Head of caudate nucleus (tissue), 42 donors: ENCODE measurements around the gene NIN.
"Not testable (repeated sequence)": the region's sequence is repeated elsewhere in the genome, so short reads cannot be mapped to it uniquely, and the experiment has no call there.

Experiments
- DNase-seq, 42 donors: peaks; one replicate each; pipeline versions ENCODE4 v3.0.0 to v3.0.0-alpha.2; 2020 to 2021; ENCODE audit warnings: mixed read lengths in 7 of 42
- intact Hi-C: fragments of 100-400 bp; cut with DNase I; formaldehyde crosslinking; loops from one replicate; pipeline ENCODE4 v1.15.0; 2022

Gene NIN

GRCh38 chr14:50823051-50823761 lies 7.8 kb downstream of the NIN start:
- intact Hi-C loops = no loop called here

GRCh38 chr14:50822501-50823042 lies 8.4 kb downstream of the NIN start:
- peak in 2 of 42 donors; percentile 18 to 64 for DNase-seq
- intact Hi-C loops = no loop called here

More at GRCh38 chr14:50823051-50823761, 7.8 kb downstream of the NIN start:
- no peak for DNase-seq

- no peak for DNase-seq
- intact Hi-C loops = no loop called here
Observed at GRCh38 chr14:50821510-50822464, 9.2 kb downstream of the NIN start.

GRCh38 chr14:50820786-50821509 lies 10.0 kb downstream of the NIN start:
- DNase-seq = no peak
- intact Hi-C loops = no loop called here

GRCh38 chr14:50819303-50819702 lies 11.7 kb downstream of the NIN start:
- intact Hi-C loops = not testable (repeated sequence)

GRCh38 chr14:50816395-50817047 lies 14.4 kb downstream of the NIN start:
- DNase-seq = no peak

More at GRCh38 chr14:50819303-50819702, 11.7 kb downstream of the NIN start:
- not testable (repeated sequence) for DNase-seq

GRCh38 chr14:50815526-50815925 lies 15.4 kb downstream of the NIN start:
- intact Hi-C loops, DNase-seq: not testable (repeated sequence)

More at GRCh38 chr14:50816395-50817047, 14.4 kb downstream of the NIN start:
- intact Hi-C loops = no loop called here

- DNase-seq, intact Hi-C loops: not testable (repeated sequence)
Observed at GRCh38 chr14:50815058-50815457, 15.9 kb downstream of the NIN start.

GRCh38 chr14:50814161-50814560 lies 16.8 kb downstream of the NIN start:
- intact Hi-C loops = no loop called here
- DNase-seq = no peak

- DNase-seq = no peak
- intact Hi-C loops = no loop called here
Observed at GRCh38 chr14:50813544-50813863, 17.5 kb downstream of the NIN start.

- no peak for DNase-seq
- intact Hi-C loops = no loop called here
Observed at GRCh38 chr14:50812856-50813543, 18.0 kb downstream of the NIN start.

- intact Hi-C loops = no loop called here
- DNase-seq = no peak
Observed at GRCh38 chr14:50812180-50812579, 18.8 kb downstream of the NIN start.

- intact Hi-C loops = no loop called here
- no peak for DNase-seq
Observed at GRCh38 chr14:50808053-50808452, 22.9 kb downstream of the NIN start.

GRCh38 chr14:50806241-50806933 lies 24.6 kb downstream of the NIN start:
- DNase-seq = no peak
- intact Hi-C loops = no loop called here

- DNase-seq = no peak
- intact Hi-C loops = no loop called here
Observed at GRCh38 chr14:50805396-50805795, 25.6 kb downstream of the NIN start.

GRCh38 chr14:50804181-50804721 lies 26.7 kb downstream of the NIN start:
- intact Hi-C loops = no loop called here

GRCh38 chr14:50801706-50802105 lies 29.3 kb downstream of the NIN start:
- DNase-seq = no peak
- intact Hi-C loops = no loop called here

More at GRCh38 chr14:50804181-50804721, 26.7 kb downstream of the NIN start:
- DNase-seq = peak in 7 of 42 donors; percentile 25 to 77 (median 56)
